SK-N-SH (cell line): ENCODE data around the gene NAV2. TPM values are rescaled to one million over a fixed set of nuclear protein-coding genes. Genes with fewer than 3 reads are reported as not detected.

Experiments
- CTCF ChIA-PET: fragments of 300-600, 350-600 bp; formaldehyde crosslinking; extraction: SDS; loops from one replicate; lab custom pipeline; 2021; lab: Yijun Ruan, JAX
- POLR2A ChIA-PET: fragments of 350-600 bp; sonication (Branson Sonifier 250); formaldehyde crosslinking; extraction: SDS; loops from one replicate; lab custom pipeline; 2020; ENCODE audit warnings: antibody characterized with exemption, inconsistent platforms; lab: Yijun Ruan, JAX
- DNase-seq: peaks from one replicate; pipeline ENCODE4 v3.0.0; 2012
- H2AFZ ChIP-seq: fragments of 200-600 bp; sonication (generic); 2 replicates; pipeline ENCODE4 v1.8.1; 2016; ENCODE audit warnings: antibody characterized with exemption, mild to moderate bottlenecking, low read depth
- H3F3A ChIP-seq: fragments of 200-600 bp; sonication (generic); replicated peaks from 2 replicates; pipeline ENCODE3; 2016; ENCODE audit warnings: antibody characterized with exemption, mild to moderate bottlenecking; ENCODE audit not compliant: insufficient read depth
- H3K27ac ChIP-seq, 2 experiments: fragments of 200-500 bp in 1 of 2; fragments of 200-600 bp in 1 of 2; sonication (Bioruptor generic) in 1 of 2; sonication (generic), shearing (Covaris generic) in 1 of 2; 2 replicates each; pipeline versions ENCODE4 v1.5.1 to v1.6.1; 2014 to 2016; ENCODE audit warnings: low read depth in 2 of 2, inconsistent platforms in 1 of 2, low read length in 1 of 2, mild to moderate bottlenecking in 1 of 2, mixed read lengths in 1 of 2
- H3K27me3 ChIP-seq: fragments of 200-600 bp; sonication (generic), shearing (Covaris generic); 2 replicates; pipeline ENCODE4 v1.6.1; 2016; ENCODE audit warnings: mixed run types; ENCODE audit not compliant: insufficient read depth
- H3K36me3 ChIP-seq, 2 experiments: fragments of 200-500 bp in 1 of 2; fragments of 200-600 bp in 1 of 2; sonication (Bioruptor generic) in 1 of 2; sonication (generic) in 1 of 2; replicated peaks in 1 of 2; 2 replicates each; pipeline versions ENCODE3 to v1.5.1; 2014 to 2016; ENCODE audit warnings: low read length in 1 of 2, mild to moderate bottlenecking in 1 of 2; ENCODE audit not compliant: insufficient read depth in 2 of 2, control insufficient read depth in 1 of 2
- H3K4me1 ChIP-seq, 2 experiments: fragments of 200-500 bp in 1 of 2; fragments of 200-600 bp in 1 of 2; sonication (Bioruptor generic) in 1 of 2; sonication (generic), shearing (Covaris generic) in 1 of 2; 2 replicates each; pipeline versions ENCODE4 v1.5.1 to v1.6.1; 2014 to 2016; ENCODE audit warnings: low read depth in 1 of 2, low read length in 1 of 2, mixed run types in 1 of 2; ENCODE audit not compliant: insufficient read depth in 2 of 2, control insufficient read depth in 1 of 2
- H3K4me2 ChIP-seq: fragments of 200-600 bp; sonication (generic), shearing (Covaris generic); 2 replicates; pipeline ENCODE4 v1.6.1; 2017; ENCODE audit warnings: mixed run types
- H3K4me3 ChIP-seq, 2 experiments: fragments of 200-500 bp in 1 of 2; fragments of 200-600 bp in 1 of 2; sonication (Bioruptor generic) in 1 of 2; sonication (generic), shearing (Covaris generic) in 1 of 2; 2 replicates each; pipeline versions ENCODE4 v1.5.1 to v1.8.1; 2014 to 2016; ENCODE audit warnings: low read depth in 2 of 2, inconsistent platforms in 1 of 2, low read length in 1 of 2, mild to moderate bottlenecking in 1 of 2, mixed read lengths in 1 of 2, moderate library complexity in 1 of 2
- H3K79me2 ChIP-seq: fragments of 200-600 bp; sonication (generic); 2 replicates; pipeline ENCODE4 v1.8.1; 2017; ENCODE audit warnings: mild to moderate bottlenecking; ENCODE audit not compliant: insufficient read depth
- H3K9ac ChIP-seq: fragments of 200-600 bp; sonication (generic); 2 replicates; pipeline ENCODE4 v1.6.1; 2017; ENCODE audit warnings: mixed run types
- H3K9me2 ChIP-seq: fragments of 200-600 bp; sonication (generic); 2 replicates; pipeline ENCODE4 v1.6.1; 2017; ENCODE audit warnings: mixed run types
- H3K9me3 ChIP-seq: fragments of 200-600 bp; sonication (generic); 2 replicates; pipeline ENCODE4 v1.6.1; 2017; ENCODE audit warnings: mixed run types, mild to moderate bottlenecking, moderate library complexity
- H4K20me1 ChIP-seq: fragments of 200-600 bp; sonication (generic); 2 replicates; pipeline ENCODE4 v1.6.1; 2017; ENCODE audit warnings: mild to moderate bottlenecking, mixed run types; ENCODE audit not compliant: insufficient read depth
- CHD2 ChIP-seq: fragments of 150-350 bp; IDR thresholded peaks from 2 replicates; pipeline ENCODE4 v1.6.1; 2018; ENCODE audit warnings: low read length; ENCODE audit not compliant: partially characterized antibody
- ELF1 ChIP-seq: IDR thresholded peaks from 2 replicates; pipeline ENCODE4 v1.4.0; 2012
- EZH2phosphoT487 ChIP-seq: fragments of 200-600 bp; sonication (generic); IDR thresholded peaks from 2 replicates; pipeline ENCODE4 v1.6.1; 2017; ENCODE audit warnings: low read depth, mixed run types, mild to moderate bottlenecking, antibody characterized with exemption, moderate library complexity, borderline replicate concordance
- FOXJ3 ChIP-seq: sonication (generic); formaldehyde crosslinking; IDR thresholded peaks from 2 replicates; pipeline ENCODE4 v1.5.1; 2020; ENCODE audit warnings: mild to moderate bottlenecking, missing genetic modification reagents
- FOXM1 ChIP-seq: IDR thresholded peaks from 2 replicates; pipeline ENCODE4 v1.4.0; 2012; ENCODE audit warnings: low read depth, mild to moderate bottlenecking
- GATA2 ChIP-seq: sonication (generic); formaldehyde crosslinking; IDR thresholded peaks from 2 replicates; pipeline ENCODE4 v1.5.0; 2020; ENCODE audit warnings: mild to moderate bottlenecking, missing genetic modification reagents
- IRF3 ChIP-seq: fragments of 150-350 bp; IDR thresholded peaks from 2 replicates; pipeline ENCODE4 v1.6.1; 2016; ENCODE audit warnings: mild to moderate bottlenecking, low read depth, low read length
- MEF2A ChIP-seq: IDR thresholded peaks from 2 replicates; pipeline ENCODE4 v1.4.0; 2012; ENCODE audit warnings: low read depth, borderline replicate concordance
- MXI1 ChIP-seq: IDR thresholded peaks from 2 replicates; pipeline ENCODE4 v1.6.1; 2012; ENCODE audit warnings: mild to moderate bottlenecking, low read depth, low read length, improper control_type of control experiment
- NFIC ChIP-seq: IDR thresholded peaks from 2 replicates; pipeline ENCODE4 v1.4.0; 2012; ENCODE audit warnings: borderline replicate concordance
- POLR2AphosphoS5 ChIP-seq: IDR thresholded peaks from 2 replicates; pipeline ENCODE4 v1.6.1; 2012; ENCODE audit warnings: low read depth, low read length
- RFX5 ChIP-seq: IDR thresholded peaks from 2 replicates; pipeline ENCODE4 v1.6.1; 2012; ENCODE audit warnings: mild to moderate bottlenecking, improper control_type of control experiment, low read length
- RXRA ChIP-seq: IDR thresholded peaks from 2 replicates; pipeline ENCODE4 v1.4.0; 2012; ENCODE audit warnings: low read depth, mild to moderate bottlenecking, borderline replicate concordance
- SIN3A ChIP-seq: IDR thresholded peaks from 2 replicates; pipeline ENCODE4 v1.6.1; 2012; ENCODE audit warnings: low read depth, mild to moderate bottlenecking, low read length, moderate library complexity, borderline replicate concordance
- TAF1 ChIP-seq: IDR thresholded peaks from 2 replicates; pipeline ENCODE4 v1.6.1; 2012; ENCODE audit warnings: low read depth, mild to moderate bottlenecking, low read length, moderate library complexity, borderline replicate concordance
- TCF12 ChIP-seq: IDR thresholded peaks from 2 replicates; pipeline ENCODE4 v1.4.0; 2012
- YY1 ChIP-seq: IDR thresholded peaks from 2 replicates; pipeline ENCODE4 v1.4.0; 2012; ENCODE audit warnings: low read depth, mild to moderate bottlenecking
- WGBS: methylation state at CpG from one replicate; pipeline ENCODE4 v1.1.6; 2017; ENCODE audit warnings: low lambda C conversion rate; 5-methylcytosine and 5-hydroxymethylcytosine counted together
- polyA plus RNA-seq, 3 experiments: library from polyadenylated mRNA; depleted of rRNA; stranded (reverse); fragments of >200 nt; gene quantifications; 2 replicates each; pipeline ENCODE4 v1.2.3, GENCODE V29; 2012
- TF ChIP-seq, protein P1 (sequence below): IDR thresholded peaks from 2 replicates; pipeline ENCODE4 v1.6.1; 2012; ENCODE audit warnings: mild to moderate bottlenecking, low read depth, low read length, moderate library complexity
- TF ChIP-seq, protein P2 (sequence below): fragments of 150-350 bp; IDR thresholded peaks from 2 replicates; pipeline ENCODE4 v1.6.1; 2017; ENCODE audit warnings: antibody characterized with exemption, low read length, low read depth, borderline replicate concordance
- TF ChIP-seq, protein P3 (sequence below): IDR thresholded peaks from 2 replicates; pipeline ENCODE4; 2012

NAV2 gene
- polyA plus RNA-seq, 1 of the 3 experiments (the other 2 are of a cell fraction), result 26.2 TPM

GRCh38 chr11:20004866-20005265, 292.2 kb downstream of the NAV2 start:
- DNase-seq, result no peak
- Histone ChIP-seq H3K9ac (no peak overlapping the region), H3F3A (peaks cover 13% of the 10 kb centered on the region), H3K27me3 (no peaks in the 10 kb centered on the region), H3K36me3 (peaks cover 43 to 64% of the 10 kb centered on the region in 2 experiments), H3K4me3 (no peak overlapping the region), H3K9me3 (no peaks in the 10 kb centered on the region), H3K27ac (no peak overlapping the region), H3K4me1 (peaks cover 0 to 22% of the 10 kb centered on the region in 2 experiments; a peak in 2 of 4 replicates), H4K20me1 (peaks cover 25% of the 10 kb centered on the region; the same call in 1 of the 2 replicates), H3K4me2 (no peak overlapping the region), H3K79me2 (peaks cover 82% of the 10 kb centered on the region; the same call in 1 of the 2 replicates), H2AFZ (no peak overlapping the region), H3K9me2 (no peaks in the 10 kb centered on the region)
- 100% methylated on average over 3 of the region's 3 CpGs for WGBS
- POLR2A ChIA-PET, result no interaction called here
- TF ChIP-seq NFIC, result no peak
- no peak for TF ChIP-seq TAF1
- no peak for TF ChIP-seq SIN3A
- no peak for TF ChIP-seq YY1
- TF ChIP-seq POLR2AphosphoS5, result no peak
- no peak for TF ChIP-seq GATA2 (CRISPR knock-in tag)
- CTCF ChIA-PET, result no interaction called here

DNA sequence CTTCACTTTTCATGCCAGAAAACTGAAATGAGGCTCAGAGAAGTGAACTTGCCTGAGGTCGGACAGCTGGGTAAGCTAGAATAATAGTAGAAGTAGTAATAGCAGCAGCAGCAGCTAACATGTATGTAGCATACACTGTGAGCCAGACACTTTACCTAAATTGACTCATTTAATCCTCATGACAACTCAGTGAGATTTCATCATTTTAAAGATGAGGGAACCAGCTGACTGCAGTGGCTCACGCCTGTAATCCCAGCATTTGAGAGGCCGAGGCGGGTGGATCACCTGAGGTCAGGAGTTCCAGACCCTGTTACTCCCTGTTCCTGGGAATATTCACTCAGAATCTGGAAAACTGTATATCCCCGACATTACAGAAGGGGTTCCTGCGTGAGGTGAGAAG, 293.1 kb downstream of the NAV2 start:
- Histone ChIP-seq H3K27ac (no peak overlapping the region), H3K27me3 (no peaks in the 10 kb centered on the region), H3K4me1 (peaks cover 0 to 27% of the 10 kb centered on the region in 2 experiments; a peak in 2 of 4 replicates), H3K9me2 (no peaks in the 10 kb centered on the region), H2AFZ (no peak overlapping the region), H3K36me3 (peaks cover 37 to 55% of the 10 kb centered on the region in 2 experiments), H3F3A (peaks cover 13% of the 10 kb centered on the region), H3K79me2 (peaks cover 78% of the 10 kb centered on the region; the same call in 1 of the 2 replicates), H3K9me3 (no peaks in the 10 kb centered on the region), H4K20me1 (peaks cover 21% of the 10 kb centered on the region; the same call in 1 of the 2 replicates), H3K4me2 (no peak overlapping the region), H3K9ac (no peak overlapping the region), H3K4me3 (no peak overlapping the region)
- POLR2A ChIA-PET, result interaction anchor here (0.6 kb wide), 1 partner anchor 247 kb away, joined by 3 read pairs; no protein-coding TSS in a partner anchor
- DNase-seq, result no peak
- CTCF ChIA-PET, result no interaction called here
- no peak for TF ChIP-seq ELF1
- TF ChIP-seq, protein P1, sequence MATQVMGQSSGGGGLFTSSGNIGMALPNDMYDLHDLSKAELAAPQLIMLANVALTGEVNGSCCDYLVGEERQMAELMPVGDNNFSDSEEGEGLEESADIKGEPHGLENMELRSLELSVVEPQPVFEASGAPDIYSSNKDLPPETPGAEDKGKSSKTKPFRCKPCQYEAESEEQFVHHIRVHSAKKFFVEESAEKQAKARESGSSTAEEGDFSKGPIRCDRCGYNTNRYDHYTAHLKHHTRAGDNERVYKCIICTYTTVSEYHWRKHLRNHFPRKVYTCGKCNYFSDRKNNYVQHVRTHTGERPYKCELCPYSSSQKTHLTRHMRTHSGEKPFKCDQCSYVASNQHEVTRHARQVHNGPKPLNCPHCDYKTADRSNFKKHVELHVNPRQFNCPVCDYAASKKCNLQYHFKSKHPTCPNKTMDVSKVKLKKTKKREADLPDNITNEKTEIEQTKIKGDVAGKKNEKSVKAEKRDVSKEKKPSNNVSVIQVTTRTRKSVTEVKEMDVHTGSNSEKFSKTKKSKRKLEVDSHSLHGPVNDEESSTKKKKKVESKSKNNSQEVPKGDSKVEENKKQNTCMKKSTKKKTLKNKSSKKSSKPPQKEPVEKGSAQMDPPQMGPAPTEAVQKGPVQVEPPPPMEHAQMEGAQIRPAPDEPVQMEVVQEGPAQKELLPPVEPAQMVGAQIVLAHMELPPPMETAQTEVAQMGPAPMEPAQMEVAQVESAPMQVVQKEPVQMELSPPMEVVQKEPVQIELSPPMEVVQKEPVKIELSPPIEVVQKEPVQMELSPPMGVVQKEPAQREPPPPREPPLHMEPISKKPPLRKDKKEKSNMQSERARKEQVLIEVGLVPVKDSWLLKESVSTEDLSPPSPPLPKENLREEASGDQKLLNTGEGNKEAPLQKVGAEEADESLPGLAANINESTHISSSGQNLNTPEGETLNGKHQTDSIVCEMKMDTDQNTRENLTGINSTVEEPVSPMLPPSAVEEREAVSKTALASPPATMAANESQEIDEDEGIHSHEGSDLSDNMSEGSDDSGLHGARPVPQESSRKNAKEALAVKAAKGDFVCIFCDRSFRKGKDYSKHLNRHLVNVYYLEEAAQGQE, result no peak
- no peak for TF ChIP-seq IRF3
- no peak for TF ChIP-seq FOXM1
- TF ChIP-seq NFIC, result no peak
- TF ChIP-seq TAF1, result no peak
- no peak for TF ChIP-seq SIN3A
- TF ChIP-seq, protein P2, sequence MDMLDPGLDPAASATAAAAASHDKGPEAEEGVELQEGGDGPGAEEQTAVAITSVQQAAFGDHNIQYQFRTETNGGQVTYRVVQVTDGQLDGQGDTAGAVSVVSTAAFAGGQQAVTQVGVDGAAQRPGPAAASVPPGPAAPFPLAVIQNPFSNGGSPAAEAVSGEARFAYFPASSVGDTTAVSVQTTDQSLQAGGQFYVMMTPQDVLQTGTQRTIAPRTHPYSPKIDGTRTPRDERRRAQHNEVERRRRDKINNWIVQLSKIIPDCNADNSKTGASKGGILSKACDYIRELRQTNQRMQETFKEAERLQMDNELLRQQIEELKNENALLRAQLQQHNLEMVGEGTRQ, result no peak
- no peak for TF ChIP-seq MXI1
- no peak for TF ChIP-seq RFX5
- no peak for TF ChIP-seq RXRA
- TF ChIP-seq GATA2 (CRISPR knock-in tag), result no peak
- TF ChIP-seq EZH2phosphoT487, result no peak
- no peak for TF ChIP-seq FOXJ3 (CRISPR knock-in tag)
- TF ChIP-seq MEF2A, result no peak
- TF ChIP-seq, protein P3, sequence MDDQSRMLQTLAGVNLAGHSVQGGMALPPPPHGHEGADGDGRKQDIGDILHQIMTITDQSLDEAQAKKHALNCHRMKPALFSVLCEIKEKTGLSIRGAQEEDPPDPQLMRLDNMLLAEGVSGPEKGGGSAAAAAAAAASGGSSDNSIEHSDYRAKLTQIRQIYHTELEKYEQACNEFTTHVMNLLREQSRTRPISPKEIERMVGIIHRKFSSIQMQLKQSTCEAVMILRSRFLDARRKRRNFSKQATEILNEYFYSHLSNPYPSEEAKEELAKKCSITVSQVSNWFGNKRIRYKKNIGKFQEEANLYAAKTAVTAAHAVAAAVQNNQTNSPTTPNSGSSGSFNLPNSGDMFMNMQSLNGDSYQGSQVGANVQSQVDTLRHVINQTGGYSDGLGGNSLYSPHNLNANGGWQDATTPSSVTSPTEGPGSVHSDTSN, result no peak
- TF ChIP-seq CHD2, result no peak
- TF ChIP-seq TCF12, result no peak
- no peak for TF ChIP-seq YY1
- 100% methylated on average over 6 of the region's 6 CpGs for WGBS
